Heart left ventricle (tissue), 13 donors: ENCODE results near the gene KLHDC9.

Source experiments
- POLR2A ChIP-seq, 2 donors: fragments of 450-650 bp; IDR thresholded peaks; one replicate each; pipeline ENCODE4 v1.6.1; 2017; ENCODE audit warnings: antibody characterized with exemption in 2 of 2, mild to moderate bottlenecking in 2 of 2, moderate library complexity in 2 of 2
- TF ChIP-seq, protein P1 (sequence below), 12 donors: fragments of 200-600 bp; sonication (generic) in 4 of 12; IDR thresholded peaks; one replicate each; pipeline versions ENCODE4 v1.5.0 to v1.8.0; 2018 to 2022; ENCODE audit warnings: antibody characterized with exemption in 12 of 12, mild to moderate bottlenecking in 5 of 12
- donor health status: ischemic (EF 13 %, LVEDD 7.1; RV severe dilation, severe dysfunction).
- donor health status: DM: no; HTN: yes; CAD: no.
- donor health status: DM: no; HTN: no; CAD: no.
- donor health status: ischemic (EF 25% LVEDD 6.9; RV normal size, moderate dysfunction).
- donor health status: ischemic (EF 25% LVEDD 5.7; RV mildly dilated, moderate dysfunction).
- donor health status: ischemic (EF 35%, LVEDD 5.7; RV mildly dilated, moderate dysfunction).
- donor health status: nonischemic (EF 11% LVEDD 7.7; RV severe dilation, severe dysfunction).
- donor health status: DM: yes; HTN: yes; CAD: no.
- donor health status: PGD.
- donor health status: ischemic (EF 29% LVEDD 5.4; RV normal size, mild dysfunction).
- donor health status: nonischemic (EF 23%, LVEDD 6.1; RV moderate dilation, normal function).

DNA sequence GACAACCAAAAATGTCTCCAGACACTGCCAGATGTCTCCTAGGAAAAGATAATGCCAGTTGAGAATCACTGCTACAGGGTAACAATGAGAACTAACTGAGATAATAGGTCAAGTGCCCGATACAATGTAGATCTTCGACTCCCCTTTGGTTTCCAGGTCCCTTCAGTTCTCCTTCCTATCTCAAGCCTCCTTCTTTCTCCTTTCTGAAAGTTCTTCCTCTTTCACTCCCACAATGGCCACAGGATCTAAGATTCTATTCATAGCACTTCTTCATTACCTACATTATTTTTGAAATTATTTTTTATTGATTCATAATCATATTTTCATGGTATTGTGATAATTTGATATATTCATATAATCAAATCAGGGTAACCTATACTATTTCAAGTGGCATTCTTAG, 13.4 kb downstream of the KLHDC9 start:
- no peak for TF ChIP-seq POLR2A (IDR thresholded peaks at IDR 0.05)
- TF ChIP-seq, protein P1, sequence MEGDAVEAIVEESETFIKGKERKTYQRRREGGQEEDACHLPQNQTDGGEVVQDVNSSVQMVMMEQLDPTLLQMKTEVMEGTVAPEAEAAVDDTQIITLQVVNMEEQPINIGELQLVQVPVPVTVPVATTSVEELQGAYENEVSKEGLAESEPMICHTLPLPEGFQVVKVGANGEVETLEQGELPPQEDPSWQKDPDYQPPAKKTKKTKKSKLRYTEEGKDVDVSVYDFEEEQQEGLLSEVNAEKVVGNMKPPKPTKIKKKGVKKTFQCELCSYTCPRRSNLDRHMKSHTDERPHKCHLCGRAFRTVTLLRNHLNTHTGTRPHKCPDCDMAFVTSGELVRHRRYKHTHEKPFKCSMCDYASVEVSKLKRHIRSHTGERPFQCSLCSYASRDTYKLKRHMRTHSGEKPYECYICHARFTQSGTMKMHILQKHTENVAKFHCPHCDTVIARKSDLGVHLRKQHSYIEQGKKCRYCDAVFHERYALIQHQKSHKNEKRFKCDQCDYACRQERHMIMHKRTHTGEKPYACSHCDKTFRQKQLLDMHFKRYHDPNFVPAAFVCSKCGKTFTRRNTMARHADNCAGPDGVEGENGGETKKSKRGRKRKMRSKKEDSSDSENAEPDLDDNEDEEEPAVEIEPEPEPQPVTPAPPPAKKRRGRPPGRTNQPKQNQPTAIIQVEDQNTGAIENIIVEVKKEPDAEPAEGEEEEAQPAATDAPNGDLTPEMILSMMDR (IDR thresholded peaks at IDR 0.05), result no peak
